ENCODE results near the gene DNAH5.

DNAH5 gene

GRCh38 chr5:13917061-13917460 is 27.4 kb downstream of the DNAH5 start:
- TF ChIP-seq EZH2 (IDR thresholded peaks at IDR 0.05; ENCODE audit: borderline replicate concordance, low read length) (no peak), CTCF (IDR thresholded peaks at IDR 0.05; ENCODE audit: low read length) (no peak)
- H3K4me3 ChIP-seq (ENCODE audit: low read depth, low read length, poor library complexity, severe bottlenecking) = no peak overlapping the region
- H3K9me3 ChIP-seq (ENCODE audit: low read length) = no peaks in the 10 kb centered on the region
- no peaks in the 10 kb centered on the region for H4K20me1 ChIP-seq (ENCODE audit: insufficient read depth, low read length)
- no peaks in the 10 kb centered on the region for H3K4me1 ChIP-seq (ENCODE audit: insufficient read depth, low read length, severe bottlenecking)
- H3K4me2 ChIP-seq (ENCODE audit: low read length) = no peak overlapping the region
- no peak overlapping the region for H3K9ac ChIP-seq (ENCODE audit: low read length)
- no peak overlapping the region for H2AFZ ChIP-seq (ENCODE audit: low read length)
- no peaks in the 10 kb centered on the region for H3K79me2 ChIP-seq (ENCODE audit: insufficient read depth, low read length)
- no peaks in the 10 kb centered on the region for H3K27me3 ChIP-seq (ENCODE audit: insufficient read depth, low read length)
- no peaks in the 10 kb centered on the region for H3K36me3 ChIP-seq (ENCODE audit: insufficient read depth, low read length)
- no peak overlapping the region for H3K27ac ChIP-seq (ENCODE audit: low read depth, low read length, poor library complexity, severe bottlenecking)
- H3F3A ChIP-seq (ENCODE audit: insufficient read depth, low read length) = no peaks in the 10 kb centered on the region
- H3K9me2 ChIP-seq (ENCODE audit: low read depth, low read length) = no peaks in the 10 kb centered on the region

GRCh38 chr5:13913962-13914361 is 30.5 kb downstream of the DNAH5 start:
- H3K27me3 ChIP-seq (ENCODE audit: insufficient read depth, low read length) = no peaks in the 10 kb centered on the region
- H3K36me3 ChIP-seq (ENCODE audit: insufficient read depth, low read length) = no peaks in the 10 kb centered on the region
- H3K27ac ChIP-seq (ENCODE audit: low read depth, low read length, poor library complexity, severe bottlenecking) = no peak overlapping the region
- no peaks in the 10 kb centered on the region for H4K20me1 ChIP-seq (ENCODE audit: insufficient read depth, low read length)
- H3K4me3 ChIP-seq (ENCODE audit: low read depth, low read length, poor library complexity, severe bottlenecking) = no peak overlapping the region
- no peaks in the 10 kb centered on the region for H3F3A ChIP-seq (ENCODE audit: insufficient read depth, low read length)
- H3K9me2 ChIP-seq (ENCODE audit: low read depth, low read length) = no peaks in the 10 kb centered on the region
- no peaks in the 10 kb centered on the region for H3K79me2 ChIP-seq (ENCODE audit: insufficient read depth, low read length)
- TF ChIP-seq EZH2 (IDR thresholded peaks at IDR 0.05; ENCODE audit: borderline replicate concordance, low read length) (no peak), CTCF (IDR thresholded peaks at IDR 0.05; ENCODE audit: low read length) (no peak)
- no peak overlapping the region for H2AFZ ChIP-seq (ENCODE audit: low read length)
- no peak overlapping the region for H3K9ac ChIP-seq (ENCODE audit: low read length)
- H3K9me3 ChIP-seq (ENCODE audit: low read length) = no peaks in the 10 kb centered on the region
- H3K4me1 ChIP-seq (ENCODE audit: insufficient read depth, low read length, severe bottlenecking) = no peaks in the 10 kb centered on the region
- no peak overlapping the region for H3K4me2 ChIP-seq (ENCODE audit: low read length)

- no peaks in the 10 kb centered on the region for H3K4me1 ChIP-seq (ENCODE audit: insufficient read depth, low read length, severe bottlenecking)
- no peaks in the 10 kb centered on the region for H4K20me1 ChIP-seq (ENCODE audit: insufficient read depth, low read length)
- no peaks in the 10 kb centered on the region for H3K27me3 ChIP-seq (ENCODE audit: insufficient read depth, low read length)
- no peaks in the 10 kb centered on the region for H3K36me3 ChIP-seq (ENCODE audit: insufficient read depth, low read length)
- H3K4me3 ChIP-seq (ENCODE audit: low read depth, low read length, poor library complexity, severe bottlenecking) = no peak overlapping the region
- H3K4me2 ChIP-seq (ENCODE audit: low read length) = no peak overlapping the region
- H3K27ac ChIP-seq (ENCODE audit: low read depth, low read length, poor library complexity, severe bottlenecking) = no peak overlapping the region
- TF ChIP-seq CTCF (IDR thresholded peaks at IDR 0.05; ENCODE audit: low read length) (no peak), EZH2 (IDR thresholded peaks at IDR 0.05; ENCODE audit: borderline replicate concordance, low read length) (no peak)
- H3F3A ChIP-seq (ENCODE audit: insufficient read depth, low read length) = no peaks in the 10 kb centered on the region
- H3K9me3 ChIP-seq (ENCODE audit: low read length) = no peaks in the 10 kb centered on the region
- no peak overlapping the region for H3K9ac ChIP-seq (ENCODE audit: low read length)
- no peaks in the 10 kb centered on the region for H3K79me2 ChIP-seq (ENCODE audit: insufficient read depth, low read length)
- H2AFZ ChIP-seq (ENCODE audit: low read length) = no peak overlapping the region
- H3K9me2 ChIP-seq (ENCODE audit: low read depth, low read length) = no peaks in the 10 kb centered on the region
Observed at GRCh38 chr5:13910637-13911288, 33.7 kb downstream of the DNAH5 start.
